ENCODE results near the gene FAM229A.

The FAM229A gene

GRCh38 chr1:32346532-32347157 is 15.6 kb downstream of the FAM229A start:
- no peak for DNase-seq (ENCODE audit: low spot score)

- DNase-seq (ENCODE audit: low spot score): no peak
These were observed 16.9 kb downstream of the FAM229A start for GRCh38 chr1:32345289-32345827.

- no peak for DNase-seq (ENCODE audit: low spot score)
These were observed 19.6 kb downstream of the FAM229A start for GRCh38 chr1:32342704-32343103.

- DNase-seq (ENCODE audit: low spot score): no peak
These were observed 20.3 kb downstream of the FAM229A start for GRCh38 chr1:32341971-32342370.

GRCh38 chr1:32341186-32341757 is 21.0 kb downstream of the FAM229A start:
- DNase-seq (ENCODE audit: low spot score): no peak

- DNase-seq (ENCODE audit: low spot score): no peak
These were observed 22.8 kb downstream of the FAM229A start for GRCh38 chr1:32339363-32339978.

- no peak for DNase-seq (ENCODE audit: low spot score)
These were observed 23.6 kb downstream of the FAM229A start for GRCh38 chr1:32338637-32339145.

- peak; percentile 96 for DNase-seq (ENCODE audit: low spot score)
These were observed 24.2 kb downstream of the FAM229A start for GRCh38 chr1:32337855-32338636.

- no peak for DNase-seq (ENCODE audit: low spot score)
These were observed 25.2 kb downstream of the FAM229A start for GRCh38 chr1:32336963-32337675.

- DNase-seq (ENCODE audit: low spot score): no peak
These were observed 25.7 kb downstream of the FAM229A start for GRCh38 chr1:32336591-32336932.

GRCh38 chr1:32335790-32336590 is 26.3 kb downstream of the FAM229A start, which contains the start of gene MARCKSL1:
Gene MARCKSL1, minus strand, starts transcription at chr1:32336233. Its CDS starts 200 bp downstream, at chr1:32336033.
- peak; percentile 83 for DNase-seq (ENCODE audit: low spot score)

GRCh38 chr1:32335535-32335789 is 26.8 kb downstream of the FAM229A start:
- no peak for DNase-seq (ENCODE audit: low spot score)

GRCh38 chr1:32334864-32335534 is 27.3 kb downstream of the FAM229A start:
- DNase-seq (ENCODE audit: low spot score): peak; percentile 39

GRCh38 chr1:32334274-32334861 is 27.9 kb downstream of the FAM229A start:
- no peak for DNase-seq (ENCODE audit: low spot score)

GRCh38 chr1:32333251-32333963 is 28.9 kb downstream of the FAM229A start:
- DNase-seq (ENCODE audit: low spot score): no peak

- peak; percentile 66 for DNase-seq (ENCODE audit: low spot score)
These were observed 29.8 kb downstream of the FAM229A start for GRCh38 chr1:32332290-32333079.

- no peak for DNase-seq (ENCODE audit: low spot score)
These were observed 30.7 kb downstream of the FAM229A start for GRCh38 chr1:32331549-32331948.

GRCh38 chr1:32330558-32331151 is 31.6 kb downstream of the FAM229A start:
- no peak for DNase-seq (ENCODE audit: low spot score)

Data from Ammon's horn (tissue), 1 donor.